Activated T-cell treated with anti-CD3 and anti-CD28 coated beads, Interleukin-2, amount 50 U/mL, for 1 hour (primary cell): Measurements from ENCODE around the gene GRHL3.

Experiments
- DNase-seq: peaks from one replicate; pipeline ENCODE4 v3.0.0-alpha.2; 2020

GRHL3 gene

GRCh38 chr1:24318615-24319311 lies 394 bp upstream of the GRHL3 start:
- no peak for DNase-seq

DNA sequence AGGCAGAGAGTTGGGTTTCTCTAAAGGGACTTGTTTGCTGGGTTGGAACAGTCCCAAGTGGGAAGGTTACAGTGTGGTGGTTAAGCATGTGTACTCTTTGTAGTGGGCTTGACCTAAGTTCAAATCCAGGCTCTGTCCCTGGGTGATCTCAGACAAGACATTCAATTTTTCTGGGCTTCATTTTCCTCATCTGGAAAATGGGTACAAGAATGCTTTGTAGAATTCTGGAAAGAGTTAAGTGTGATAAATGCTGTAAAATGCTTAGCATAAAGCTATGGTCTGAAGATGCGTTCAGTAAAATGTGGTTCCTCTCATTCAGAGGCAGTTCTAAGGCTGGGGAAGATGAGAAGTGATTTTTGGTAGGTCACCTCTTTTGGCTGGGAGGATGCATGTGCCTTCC lies 805 bp downstream of the GRHL3 start:
- DNase-seq = no peak

- peak; percentile 29 for DNase-seq
These were observed 2.0 kb downstream of the GRHL3 start for GRCh38 chr1:24321126-24321525.

GRCh38 chr1:24321697-24322469 lies 2.7 kb downstream of the GRHL3 start:
- peak; percentile 67 for DNase-seq

GRCh38 chr1:24322470-24323177 lies 3.5 kb downstream of the GRHL3 start:
- DNase-seq = no peak

- DNase-seq = no peak
These were observed 4.1 kb downstream of the GRHL3 start for GRCh38 chr1:24323281-24323680.

- no peak for DNase-seq
These were observed 5.7 kb downstream of the GRHL3 start for GRCh38 chr1:24324903-24325302.

DNA sequence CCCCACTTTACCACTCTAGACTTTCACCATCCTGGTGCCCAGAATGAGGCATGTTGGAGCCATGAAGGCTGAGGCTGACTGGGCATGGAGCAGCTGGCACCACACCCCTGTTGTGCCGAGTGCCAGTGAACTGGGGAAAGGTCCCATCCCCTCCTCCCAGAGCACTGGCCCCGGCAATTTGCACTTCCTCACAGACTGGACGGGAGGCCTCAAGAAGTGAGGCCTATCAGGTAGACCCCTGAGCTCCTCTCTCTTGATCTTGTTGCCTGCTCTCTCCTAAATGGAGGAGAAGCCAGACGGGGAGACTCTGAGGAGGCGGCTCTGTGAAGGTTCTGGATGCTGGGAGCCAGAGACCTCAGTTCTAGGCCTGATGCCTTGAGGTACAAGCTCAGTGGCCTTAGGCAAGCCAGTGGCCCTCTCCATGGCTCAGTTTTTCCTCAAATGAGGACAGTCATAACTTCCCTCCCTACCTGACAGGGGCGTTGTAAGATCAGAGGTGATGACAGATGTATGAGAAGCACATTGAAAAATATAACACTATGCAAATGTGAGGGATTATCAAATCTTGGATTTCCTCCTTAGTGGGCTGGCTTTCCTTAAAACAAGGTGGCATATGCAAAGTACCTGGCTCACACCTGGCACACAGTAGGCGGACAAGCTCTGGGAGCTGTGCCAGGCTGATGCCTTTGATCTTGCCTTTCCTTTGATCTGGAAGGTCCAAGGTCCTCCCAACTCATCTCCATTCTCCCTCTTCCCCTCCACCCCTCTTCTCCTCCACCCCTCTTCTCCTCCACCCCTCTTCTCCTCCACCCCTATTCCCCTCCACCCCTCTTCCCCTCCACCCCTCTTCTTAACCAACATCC lies 6.7 kb downstream of the GRHL3 start:
- no peak for DNase-seq

- no peak for DNase-seq
These were observed 8.3 kb downstream of the GRHL3 start for GRCh38 chr1:24327486-24327885.

- DNase-seq = no peak
These were observed 8.7 kb downstream of the GRHL3 start for GRCh38 chr1:24327891-24328290.

DNA sequence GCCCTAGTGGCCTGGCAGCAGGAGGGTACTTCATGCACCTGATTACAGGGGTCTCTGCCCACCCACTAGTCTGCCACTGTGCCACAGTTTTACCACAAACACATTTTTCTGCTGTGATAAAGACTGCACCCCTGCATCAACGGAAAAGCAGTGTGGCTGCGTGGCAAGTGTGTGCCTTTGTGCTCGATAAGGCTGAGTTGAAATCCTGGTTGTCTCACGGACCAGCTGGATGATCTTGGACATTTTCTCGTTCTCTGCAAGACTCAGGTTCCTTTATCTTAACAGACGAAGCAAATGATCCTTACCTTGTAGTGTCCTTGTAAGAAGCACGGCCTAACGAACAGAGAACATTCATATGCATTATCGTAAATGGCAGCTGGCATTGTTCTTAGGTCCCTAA lies 10.2 kb downstream of the GRHL3 start:
- DNase-seq = no peak

GRCh38 chr1:24329797-24330543 lies 10.8 kb downstream of the GRHL3 start:
- DNase-seq = no peak

GRCh38 chr1:24331961-24332673 lies 13.0 kb downstream of the GRHL3 start:
- no peak for DNase-seq

- DNase-seq = no peak
These were observed 16.9 kb downstream of the GRHL3 start for GRCh38 chr1:24336075-24336474.

GRCh38 chr1:24337455-24337854 lies 18.3 kb downstream of the GRHL3 start:
- no peak for DNase-seq

DNA sequence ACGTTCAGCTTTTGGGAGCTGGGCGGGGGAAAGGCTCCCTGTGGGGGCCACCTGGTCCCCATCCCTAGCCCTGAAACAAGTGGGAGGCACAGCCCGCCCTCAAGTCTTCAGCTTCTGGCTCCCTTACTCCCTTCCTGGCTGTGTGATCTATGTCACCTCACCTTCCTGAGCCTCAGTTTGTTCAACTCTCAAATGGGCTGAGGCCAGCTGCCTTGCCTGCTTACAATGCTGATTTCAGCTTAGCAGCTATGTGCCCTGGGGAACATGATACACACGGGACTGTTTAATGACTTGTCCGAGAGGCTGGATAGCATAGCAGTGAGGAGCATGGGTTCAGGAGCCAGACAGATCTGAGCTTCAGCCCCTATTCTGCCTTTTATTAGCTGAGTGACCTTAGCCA lies 19.3 kb downstream of the GRHL3 start:
- DNase-seq = no peak

- DNase-seq = no peak
These were observed 20.8 kb downstream of the GRHL3 start for GRCh38 chr1:24339996-24340395.

DNA sequence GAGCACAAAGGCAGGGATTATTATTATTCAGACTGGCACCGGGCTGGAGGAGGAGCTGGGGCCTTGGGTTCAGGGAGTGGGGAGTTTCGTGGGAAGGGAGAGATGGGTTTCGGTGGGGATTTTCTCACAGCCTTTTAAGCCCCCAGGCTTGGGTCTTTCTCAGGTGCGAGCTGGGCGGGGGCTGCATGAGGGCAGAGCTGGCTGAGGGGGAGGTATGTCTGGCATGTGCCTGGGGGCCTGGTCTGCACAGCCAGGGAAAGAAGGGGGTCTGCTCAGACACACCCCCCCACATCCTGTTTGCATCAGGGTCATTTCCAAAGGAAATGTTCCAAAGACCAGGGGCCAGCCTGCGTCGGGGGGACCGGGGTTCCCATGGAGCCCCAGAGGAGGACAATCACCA lies 21.6 kb downstream of the GRHL3 start:
- DNase-seq = no peak

DNA sequence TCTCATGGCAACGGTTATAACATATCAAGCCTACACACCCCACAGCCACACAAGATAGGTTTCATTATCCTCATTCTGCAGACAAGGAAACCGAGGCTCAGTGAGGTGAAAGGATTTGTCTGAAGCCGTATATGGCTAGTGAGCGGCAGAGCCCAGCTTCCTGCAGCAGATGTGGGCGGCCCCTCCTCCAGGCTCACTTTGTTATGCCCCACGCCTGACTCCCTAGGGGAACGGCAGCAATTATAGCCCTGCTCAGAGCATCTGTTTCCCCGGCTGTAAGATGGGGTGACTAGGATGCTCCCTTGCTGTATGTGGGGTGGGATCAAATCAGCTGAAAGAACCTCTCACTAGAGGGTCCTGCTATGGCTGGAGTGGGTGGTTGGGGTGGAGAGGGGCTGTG lies 22.1 kb downstream of the GRHL3 start:
- DNase-seq = no peak

GRCh38 chr1:24343412-24344089 lies 24.4 kb downstream of the GRHL3 start:
- no peak for DNase-seq
